Skeletal muscle satellite cell (primary cell): ENCODE measurements around the gene CSNK1G1.
"Not testable (repeated sequence)": the region's sequence is repeated elsewhere in the genome, so short reads cannot be mapped to it uniquely, and the experiment has no call there.

Source experiments
- H3K27me3 ChIP-seq: 2 replicates; pipeline ENCODE4 v1.7.0; 2013; ENCODE audit warnings: low read length; ENCODE audit not compliant: control insufficient read depth, insufficient read depth
- H3K36me3 ChIP-seq: 2 replicates; pipeline ENCODE4 v1.7.0; 2013; ENCODE audit warnings: mild to moderate bottlenecking, control low read depth, low read length; ENCODE audit not compliant: insufficient read depth
- H3K4me1 ChIP-seq: 2 replicates; pipeline ENCODE4 v1.7.0; 2013; ENCODE audit warnings: low read length; ENCODE audit not compliant: control insufficient read depth, insufficient read depth
- H3K4me2 ChIP-seq: 2 replicates; pipeline ENCODE4 v1.7.0; 2013; ENCODE audit warnings: mild to moderate bottlenecking, low read length
- H3K4me3 ChIP-seq: 2 replicates; pipeline ENCODE4 v1.7.0; 2013; ENCODE audit warnings: low read length
- H3K9ac ChIP-seq: 2 replicates; pipeline ENCODE4 v1.7.0; 2013; ENCODE audit warnings: mild to moderate bottlenecking, low read depth, low read length, moderate library complexity
- H3K9me3 ChIP-seq: replicated peaks from 2 replicates; pipeline ENCODE4 v1.7.0; 2013; ENCODE audit warnings: mild to moderate bottlenecking, control low read depth, low read length

Gene CSNK1G1

DNA sequence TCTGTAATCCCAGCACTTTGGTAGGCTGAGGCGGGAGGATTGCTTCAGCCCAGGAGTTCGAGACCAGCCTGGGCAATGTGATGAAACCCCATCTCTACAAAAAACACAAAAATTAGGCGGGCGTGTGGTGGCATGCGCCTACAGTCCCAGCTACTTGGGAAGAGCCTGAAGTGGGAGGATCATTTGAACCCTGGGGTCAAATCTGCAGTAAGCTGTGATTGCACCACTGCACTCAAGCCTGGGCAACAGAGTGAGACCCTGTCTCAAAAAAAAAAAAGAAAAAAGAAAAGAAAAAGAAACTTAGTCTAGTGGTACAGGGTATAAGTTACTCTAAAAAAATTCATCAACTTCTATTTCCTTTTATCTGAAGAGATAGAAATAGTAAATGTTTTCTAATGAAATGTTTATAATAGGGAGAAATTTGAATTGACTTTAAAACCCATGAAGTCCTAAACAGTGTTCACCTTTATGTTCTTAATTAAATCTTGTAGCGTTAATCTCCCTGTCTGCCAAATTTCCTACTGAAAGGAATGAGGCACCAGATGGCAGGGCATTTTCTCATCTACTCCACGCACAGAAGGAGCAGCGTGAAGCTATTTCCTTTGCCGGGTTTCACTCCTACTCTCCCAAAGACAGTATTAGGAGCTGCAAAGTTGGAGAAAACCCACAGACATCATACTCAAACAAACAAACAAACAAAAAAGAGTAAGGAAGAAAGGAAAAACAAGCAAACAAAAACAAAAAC lies 23.4 kb upstream of the CSNK1G1 start:
- no peaks in the 10 kb centered on the region for H3K36me3 ChIP-seq
- H3K4me2 ChIP-seq, result peak overlapping the region; percentile 85
- no peaks in the 10 kb centered on the region for H3K9me3 ChIP-seq
- no peaks in the 10 kb centered on the region for H3K27me3 ChIP-seq
- H3K4me3 ChIP-seq, result peak overlapping the region; percentile 79
- H3K4me1 ChIP-seq, result peaks cover 24% of the 10 kb centered on the region
- peak overlapping the region; percentile 27 for H3K9ac ChIP-seq

- no peaks in the 10 kb centered on the region for H3K36me3 ChIP-seq
- no peak overlapping the region for H3K4me3 ChIP-seq
- H3K4me1 ChIP-seq, result peaks cover 5% of the 10 kb centered on the region
- H3K4me2 ChIP-seq, result no peak overlapping the region
- H3K9me3 ChIP-seq, result no peaks in the 10 kb centered on the region
- H3K27me3 ChIP-seq, result no peaks in the 10 kb centered on the region
- no peak overlapping the region for H3K9ac ChIP-seq
Observed at GRCh38 chr15:64373360-64373759, 17.4 kb upstream of the CSNK1G1 start.

DNA sequence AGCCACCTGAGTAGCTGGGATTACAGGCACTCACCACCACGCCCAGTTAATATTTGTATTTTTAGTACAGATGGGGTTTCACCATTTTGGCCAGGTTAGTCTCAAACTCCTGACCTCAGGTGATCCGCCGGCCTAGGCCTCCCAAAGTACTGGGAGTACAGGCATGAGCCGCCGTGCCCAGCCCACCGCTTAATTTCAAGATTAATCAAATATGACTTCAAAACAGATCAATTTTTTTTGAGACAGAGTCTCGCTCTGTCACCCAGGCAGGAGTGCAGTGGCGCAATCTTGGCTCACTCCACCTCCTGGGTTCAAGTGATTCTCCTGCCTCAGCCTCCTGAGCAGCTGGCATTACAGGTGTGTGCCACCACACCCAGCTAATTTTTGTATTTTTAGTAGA lies 15.4 kb upstream of the CSNK1G1 start:
- not testable (repeated sequence) for H3K4me2 ChIP-seq, H3K36me3 ChIP-seq, H3K9ac ChIP-seq, H3K9me3 ChIP-seq, H3K27me3 ChIP-seq, H3K4me3 ChIP-seq, H3K4me1 ChIP-seq

DNA sequence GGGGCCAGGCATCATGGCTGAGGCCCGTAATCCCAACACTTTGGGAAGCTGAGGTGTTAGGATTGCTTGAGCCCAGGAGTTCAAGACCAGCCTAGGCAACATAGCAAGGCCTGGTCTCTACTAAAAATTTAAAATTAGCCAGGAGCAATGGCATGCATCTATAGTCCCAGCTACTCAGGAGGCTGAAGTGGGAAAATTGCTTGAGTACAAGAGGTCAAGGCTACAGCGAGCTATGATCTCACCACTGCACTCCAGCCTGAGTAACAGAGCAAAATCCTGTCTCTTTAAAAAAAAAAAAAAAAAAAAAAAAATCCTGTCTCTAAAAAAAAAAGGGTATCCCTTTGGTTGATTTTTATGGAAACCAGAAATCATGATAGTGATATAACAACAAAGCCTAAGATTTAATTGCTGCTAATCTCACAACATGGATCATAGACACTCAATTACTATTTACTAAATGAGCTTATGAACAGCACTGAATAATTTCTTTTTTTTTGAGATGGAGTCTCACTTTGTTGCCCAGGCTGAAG lies 13.2 kb upstream of the CSNK1G1 start:
- Histone ChIP-seq H3K4me1 (no peaks in the 10 kb centered on the region), H3K9me3 (no peaks in the 10 kb centered on the region), H3K4me3 (no peak overlapping the region), H3K4me2 (no peak overlapping the region), H3K36me3 (no peaks in the 10 kb centered on the region), H3K9ac (no peak overlapping the region), H3K27me3 (no peaks in the 10 kb centered on the region)

DNA sequence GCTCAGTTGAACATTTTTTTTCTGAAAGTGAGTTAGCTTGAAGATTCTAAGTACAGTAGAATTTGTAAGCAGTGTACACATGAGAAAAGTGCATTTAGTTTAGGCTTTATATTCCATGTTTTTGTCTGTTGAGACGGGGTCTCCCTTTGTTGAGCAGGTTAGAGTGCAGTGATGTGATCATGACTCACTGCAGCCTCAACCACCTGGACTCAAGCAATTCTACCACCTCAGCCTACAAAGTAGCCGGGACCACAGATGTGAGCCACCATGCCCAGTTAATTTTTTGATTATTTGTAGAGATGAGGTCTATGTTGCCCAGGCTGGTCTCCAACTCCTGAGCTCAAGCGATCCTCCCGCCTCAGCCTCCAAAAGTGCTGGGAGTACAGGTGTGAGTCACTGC lies 5.3 kb upstream of the CSNK1G1 start:
- Histone ChIP-seq H3K36me3 (no peaks in the 10 kb centered on the region), H3K4me1 (peaks cover 5% of the 10 kb centered on the region), H3K9ac (no peak overlapping the region), H3K4me2 (no peak overlapping the region), H3K9me3 (no peaks in the 10 kb centered on the region), H3K27me3 (no peaks in the 10 kb centered on the region), H3K4me3 (no peak overlapping the region)

GRCh38 chr15:64356710-64357040 lies 702 bp upstream of the CSNK1G1 start:
- peak overlapping the region; percentile 99 for H3K4me3 ChIP-seq
- H3K4me2 ChIP-seq, result peak overlapping the region; percentile 85
- H3K9ac ChIP-seq, result peak overlapping the region; percentile 50
- H3K9me3 ChIP-seq, result no peaks in the 10 kb centered on the region
- H3K36me3 ChIP-seq, result no peaks in the 10 kb centered on the region
- H3K4me1 ChIP-seq, result peaks cover 12% of the 10 kb centered on the region
- H3K27me3 ChIP-seq, result no peaks in the 10 kb centered on the region

- Histone ChIP-seq H3K9ac (peak overlapping the region; percentile 91), H3K36me3 (no peaks in the 10 kb centered on the region), H3K4me3 (peak overlapping the region; percentile 99), H3K4me1 (peaks cover 22% of the 10 kb centered on the region), H3K27me3 (no peaks in the 10 kb centered on the region), H3K4me2 (peak overlapping the region; percentile 85), H3K9me3 (no peaks in the 10 kb centered on the region)
Observed at GRCh38 chr15:64355348-64355943, 527 bp downstream of the CSNK1G1 start.

- Histone ChIP-seq H3K9ac (peak overlapping the region; percentile 91), H3K4me3 (peak overlapping the region; percentile 99), H3K9me3 (no peaks in the 10 kb centered on the region), H3K36me3 (no peaks in the 10 kb centered on the region), H3K27me3 (no peaks in the 10 kb centered on the region), H3K4me2 (peak overlapping the region; percentile 85), H3K4me1 (peaks cover 22% of the 10 kb centered on the region)
Observed at GRCh38 chr15:64354688-64355344, 1.2 kb downstream of the CSNK1G1 start.

GRCh38 chr15:64351265-64351664 lies 4.7 kb downstream of the CSNK1G1 start:
- Histone ChIP-seq H3K4me2 (no peak overlapping the region), H3K4me3 (no peak overlapping the region), H3K9ac (peak overlapping the region; percentile 6), H3K27me3 (no peaks in the 10 kb centered on the region), H3K9me3 (no peaks in the 10 kb centered on the region), H3K4me1 (peaks cover 17% of the 10 kb centered on the region), H3K36me3 (peaks cover 7% of the 10 kb centered on the region)

DNA sequence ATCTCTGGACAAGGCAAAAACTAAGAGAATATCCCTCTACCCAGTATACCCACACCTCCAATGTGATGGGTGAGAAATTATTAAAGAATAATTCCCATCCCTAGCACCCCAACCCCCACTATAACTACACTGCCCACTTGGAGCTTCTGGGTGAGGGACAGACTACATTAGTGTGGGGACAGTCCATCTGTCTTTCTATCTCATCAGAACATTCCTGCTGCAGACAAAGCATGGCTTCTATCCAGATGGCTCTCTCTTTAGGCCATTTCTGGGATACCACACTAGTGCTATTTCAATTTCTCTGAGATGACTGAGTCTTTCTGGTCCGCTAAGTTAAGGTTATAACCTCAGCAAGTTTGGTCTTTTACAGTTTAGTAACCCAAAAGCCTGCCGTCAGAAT lies 6.6 kb downstream of the CSNK1G1 start:
- Histone ChIP-seq H3K36me3 (peaks cover 7% of the 10 kb centered on the region), H3K9me3 (no peaks in the 10 kb centered on the region), H3K4me3 (no peak overlapping the region), H3K4me2 (no peak overlapping the region), H3K9ac (no peak overlapping the region), H3K27me3 (no peaks in the 10 kb centered on the region), H3K4me1 (peaks cover 21% of the 10 kb centered on the region)

GRCh38 chr15:64348455-64348854 lies 7.5 kb downstream of the CSNK1G1 start:
- Histone ChIP-seq H3K9ac (no peak overlapping the region), H3K4me1 (peaks cover 29% of the 10 kb centered on the region), H3K4me2 (no peak overlapping the region), H3K9me3 (no peaks in the 10 kb centered on the region), H3K36me3 (peaks cover 7% of the 10 kb centered on the region), H3K27me3 (no peaks in the 10 kb centered on the region), H3K4me3 (no peak overlapping the region)
